Activated CD4-positive, CD25-positive, alpha-beta regulatory T cell treated with anti-CD3 and anti-CD28 coated beads, Interleukin-2, amount 50 U/mL, for 16 hours (primary cell): Measurements from ENCODE around the gene MRPL49.
"Not testable (repeated sequence)": the region's sequence is repeated elsewhere in the genome, so short reads cannot be mapped to it uniquely, and the experiment has no call there.

Experiments used
- DNase-seq: peaks from one replicate; pipeline ENCODE4 v3.0.0-alpha.2; 2020; ENCODE audit warnings: low read depth, low spot score

MRPL49 gene

DNA sequence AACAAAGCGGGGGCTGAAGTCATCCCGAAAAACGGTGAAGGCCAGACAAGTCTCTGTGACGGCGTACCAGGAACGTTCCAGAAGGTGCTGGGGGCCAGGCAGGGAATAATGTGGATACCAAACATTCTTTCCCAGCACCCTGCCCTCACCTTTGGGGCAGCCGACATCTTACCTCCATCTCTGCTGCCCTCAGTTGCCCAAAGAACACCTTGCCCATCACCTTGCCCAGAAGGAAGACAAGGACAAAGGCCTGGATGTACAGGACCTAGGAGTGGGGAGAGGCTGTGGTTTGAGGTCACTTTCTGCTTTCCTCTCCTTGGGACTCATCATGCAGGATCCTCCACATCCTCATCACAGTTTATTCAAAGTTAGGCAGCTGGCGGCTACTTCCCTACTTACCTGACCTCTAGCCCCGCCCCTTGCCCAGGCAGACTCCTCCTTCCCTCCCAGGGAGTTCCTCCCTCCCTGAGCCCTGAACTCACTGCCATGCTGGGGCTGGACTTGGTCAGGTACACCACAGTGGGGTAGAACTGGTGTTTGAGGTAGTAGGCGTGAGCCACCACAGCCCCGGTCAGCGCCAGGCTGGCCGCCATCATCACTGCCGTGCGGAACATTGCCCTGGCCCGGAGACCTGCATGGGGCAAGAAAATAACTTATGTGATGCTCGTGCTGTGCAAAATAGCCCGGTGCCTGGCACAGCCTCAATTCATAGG, 11.0 kb downstream of the MRPL49 start:
- no peak for DNase-seq

DNA sequence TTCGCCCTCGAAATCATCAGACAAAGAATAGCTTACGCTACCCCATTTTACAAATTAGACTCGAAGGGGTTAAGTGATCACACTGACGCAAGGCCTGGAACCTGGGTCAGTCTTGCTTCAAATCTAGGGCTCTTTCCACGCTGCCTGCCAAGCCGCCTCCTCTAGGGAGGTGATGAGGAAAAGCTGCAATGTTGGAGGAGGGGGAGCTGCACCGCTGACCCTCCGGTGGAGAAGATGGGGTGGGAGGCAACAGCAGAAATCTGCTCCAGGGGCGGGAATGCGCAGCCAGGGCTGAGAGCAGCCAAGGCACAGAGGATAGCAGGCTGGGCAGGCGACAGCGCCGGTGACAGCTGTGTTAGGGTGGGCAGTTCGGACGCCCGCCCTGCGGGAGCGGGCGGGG, 11.6 kb downstream of the MRPL49 start:
- DNase-seq, result no peak

- peak; percentile 93 for DNase-seq
Measured at GRCh38 chr11:65134240-65134951, 12.3 kb downstream of the MRPL49 start, which contains the start of gene SYVN1. TSS of gene SYVN1 (minus strand) at chr11:65134519. CDS start at chr11:65133601, 918 bp downstream.

DNA sequence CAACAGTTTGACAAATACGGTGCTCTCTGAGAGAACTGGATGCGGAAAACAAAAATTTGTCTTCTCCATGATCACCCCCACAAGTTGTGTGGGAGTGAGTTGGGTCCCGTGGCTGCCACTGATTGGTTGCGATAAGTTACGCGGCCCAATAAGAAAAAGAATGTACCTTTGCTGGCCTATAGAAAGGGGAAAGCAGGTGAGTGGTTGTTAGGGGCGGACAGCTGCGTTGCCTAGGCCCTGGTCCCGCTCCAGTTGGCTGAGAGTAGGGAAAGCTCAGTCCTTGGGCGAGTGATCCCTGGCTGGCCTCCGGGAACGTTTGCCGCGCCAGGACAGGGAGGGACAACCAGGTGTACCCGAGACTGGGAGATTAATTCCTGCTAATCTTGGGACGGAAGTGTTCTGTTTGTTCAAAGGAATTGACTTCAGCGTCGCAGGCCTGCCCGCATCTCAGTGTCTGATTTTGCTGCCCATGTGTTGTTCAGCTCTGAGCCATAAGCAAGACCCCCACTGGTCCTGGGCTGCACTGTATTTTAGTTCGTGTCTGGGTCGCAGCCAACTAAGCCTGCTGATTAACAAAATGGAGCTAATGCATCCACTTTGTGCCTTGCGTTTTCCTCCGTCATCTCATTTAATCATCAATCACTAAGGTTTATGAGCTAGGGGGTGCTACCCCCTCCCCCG, 13.0 kb downstream of the MRPL49 start:
- DNase-seq, result peak; percentile 66

DNA sequence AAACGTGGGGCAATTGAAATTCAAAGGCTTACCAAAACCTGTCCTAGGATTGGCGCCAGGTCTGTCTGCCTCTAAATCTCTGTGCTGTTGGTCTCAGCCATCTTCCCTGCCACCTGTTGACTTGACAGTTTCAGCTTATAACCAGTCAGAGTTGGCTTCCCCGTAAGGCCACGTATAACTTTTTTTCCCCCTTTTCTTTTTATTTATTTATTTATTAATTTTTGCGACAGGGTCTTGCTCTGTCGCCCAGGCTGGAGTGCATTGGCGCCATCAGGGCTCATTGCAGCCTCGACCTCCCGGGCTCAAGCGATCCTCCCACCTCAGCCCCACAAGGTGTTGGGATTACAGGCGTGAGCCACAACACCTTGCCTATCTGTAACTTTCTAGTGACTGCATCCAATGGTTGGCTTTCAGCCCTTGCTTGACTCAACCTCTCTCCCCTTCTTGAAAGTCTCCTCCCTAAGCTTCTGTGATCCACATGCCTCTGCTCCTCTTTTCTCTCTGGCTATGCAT, 13.6 kb downstream of the MRPL49 start:
- no peak for DNase-seq

- no peak for DNase-seq
Measured at GRCh38 chr11:65136515-65137096, 14.5 kb downstream of the MRPL49 start.

- DNase-seq, result no peak
Measured at GRCh38 chr11:65141896-65142494, 19.9 kb downstream of the MRPL49 start.

DNA sequence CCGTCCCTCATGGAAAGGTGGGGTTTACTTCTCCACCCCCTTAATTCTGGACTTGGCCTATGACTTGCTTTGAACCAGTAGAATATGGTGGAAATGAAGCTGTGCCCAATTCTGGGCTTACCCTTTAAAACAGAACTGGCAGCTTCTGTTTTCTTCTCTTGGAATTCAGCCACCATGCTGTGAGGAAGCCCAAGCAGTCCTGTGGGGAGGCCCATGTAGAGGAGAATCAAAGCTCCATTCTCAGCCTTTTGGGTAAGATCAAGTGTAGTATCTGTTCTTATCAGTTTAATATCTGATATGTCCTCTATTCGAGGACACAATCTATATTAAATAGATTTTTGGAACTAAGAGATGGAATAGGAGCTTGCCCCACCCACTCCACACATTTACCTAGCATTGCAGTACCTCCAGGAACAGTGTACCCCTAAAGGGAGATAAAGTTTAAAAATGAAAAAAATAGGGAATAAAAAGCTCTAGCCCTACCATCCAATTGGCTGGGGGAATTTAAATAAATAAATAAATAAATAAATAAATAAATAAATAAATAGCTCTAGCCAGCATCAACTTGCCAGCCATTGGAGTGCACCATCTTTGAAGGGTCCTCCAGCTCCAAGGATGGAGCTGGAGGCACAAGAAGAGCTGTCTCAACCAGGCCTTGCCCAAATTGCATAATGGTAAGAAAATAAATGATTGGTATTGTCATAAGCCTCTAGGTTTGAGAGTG, 25.4 kb downstream of the MRPL49 start:
- DNase-seq, result no peak

- no peak for DNase-seq
Measured at GRCh38 chr11:65148657-65149056, 26.5 kb downstream of the MRPL49 start.

- not testable (repeated sequence) for DNase-seq
Measured at GRCh38 chr11:65150131-65150508, 28.0 kb downstream of the MRPL49 start.

- no peak for DNase-seq
Measured at GRCh38 chr11:65150509-65151299, 28.6 kb downstream of the MRPL49 start.

DNA sequence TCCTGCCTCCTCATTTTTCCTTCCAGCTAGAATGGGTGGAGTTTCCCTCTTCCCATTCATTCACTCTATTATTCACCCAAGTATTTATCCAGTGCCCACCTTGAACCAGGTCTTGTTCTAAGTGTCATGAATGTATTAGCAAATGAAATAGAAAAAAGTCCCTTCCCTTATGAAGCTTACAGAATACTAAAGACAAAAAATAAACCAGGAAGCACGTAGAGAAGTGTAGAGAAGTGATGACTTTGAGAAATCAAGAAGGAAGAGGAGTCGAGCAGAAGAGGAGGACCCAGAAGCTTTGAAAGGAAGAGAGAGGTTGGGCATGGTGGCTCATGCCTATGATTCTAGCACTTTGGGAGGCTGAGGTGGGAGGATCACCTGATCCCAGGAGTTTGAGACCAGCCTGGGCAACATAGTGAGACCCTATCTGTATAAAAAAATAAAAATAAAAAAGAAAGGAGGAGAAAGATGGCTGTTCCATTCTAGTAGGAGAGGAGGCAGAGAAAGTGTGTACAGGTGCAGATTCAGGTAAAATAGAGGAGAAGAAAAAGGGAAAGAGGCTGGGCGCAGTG, 29.3 kb downstream of the MRPL49 start:
- DNase-seq, result no peak

- no peak for DNase-seq
Measured at GRCh38 chr11:65152122-65152521, 30.0 kb downstream of the MRPL49 start.

GRCh38 chr11:65156256-65156655, 34.1 kb downstream of the MRPL49 start:
- DNase-seq, result no peak

GRCh38 chr11:65156926-65157325, 34.8 kb downstream of the MRPL49 start:
- DNase-seq, result no peak

- no peak for DNase-seq
Measured at GRCh38 chr11:65157336-65157735, 35.2 kb downstream of the MRPL49 start.

DNA sequence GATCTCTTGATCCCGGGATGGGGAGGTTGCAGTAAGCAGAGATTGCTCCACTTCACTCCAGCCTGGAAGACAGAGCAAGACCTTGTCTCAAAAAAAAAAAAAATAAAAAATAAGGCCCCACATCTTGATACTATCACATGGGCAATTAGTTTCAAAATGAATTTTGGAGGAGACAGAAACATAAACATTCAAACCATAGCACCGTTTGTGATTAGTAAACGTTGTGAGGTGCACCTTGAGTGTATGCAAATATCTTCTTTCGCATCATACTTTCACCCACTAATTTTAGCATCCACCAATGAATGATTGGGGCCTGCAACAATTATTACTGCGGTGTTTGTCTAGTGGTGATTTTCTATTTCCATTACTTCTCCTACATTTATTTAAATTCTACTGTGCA, 36.9 kb downstream of the MRPL49 start:
- no peak for DNase-seq

DNA sequence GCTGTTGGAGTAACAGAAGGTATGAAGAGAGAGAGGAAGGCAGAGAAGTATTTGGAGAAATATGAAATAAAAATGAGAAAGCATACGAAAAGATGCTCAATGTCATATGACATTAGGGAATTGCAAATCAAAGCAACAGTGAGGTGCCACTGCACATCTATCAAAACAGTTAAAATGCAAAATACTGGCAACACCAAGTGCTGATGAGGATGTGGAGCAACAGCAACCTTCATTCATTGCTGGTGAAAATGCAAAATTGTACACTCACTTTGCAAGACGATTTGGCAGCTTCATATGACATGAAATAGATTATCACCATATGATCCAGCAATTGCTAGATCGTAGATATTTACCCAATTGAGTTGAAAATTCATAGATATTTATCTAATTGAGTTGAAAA, 38.5 kb downstream of the MRPL49 start:
- DNase-seq, result no peak

DNA sequence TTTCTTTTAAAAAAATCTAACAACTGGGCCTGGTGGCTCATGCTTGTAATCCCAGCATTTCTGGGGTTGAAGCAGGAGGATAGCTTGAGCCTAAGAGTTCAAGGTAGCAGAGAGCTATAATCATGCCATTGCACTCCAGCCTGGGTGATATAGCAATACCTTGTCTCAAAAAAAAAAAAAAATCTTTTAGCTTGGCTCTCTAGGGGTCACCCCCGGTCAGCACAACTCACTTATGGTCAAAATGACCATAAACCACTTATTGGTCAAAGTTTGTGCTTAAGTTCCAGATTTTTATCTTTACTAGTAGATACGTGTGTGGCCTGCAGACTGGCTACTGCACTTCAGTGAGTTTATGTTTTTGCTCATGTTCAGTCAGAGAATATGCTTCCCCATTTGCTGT, 41.6 kb downstream of the MRPL49 start:
- no peak for DNase-seq
